Heart left ventricle (tissue), 16 donors: ENCODE results near the gene FNBP1. TPM values are rescaled to one million over a fixed set of nuclear protein-coding genes. Genes with fewer than 3 reads are reported as not detected.
"Not testable (repeated sequence)": the region's sequence is repeated elsewhere in the genome, so short reads cannot be mapped to it uniquely, and the experiment has no call there.

ENCODE experiments used
- ATAC-seq, 4 donors: fragments of 200-7000 bp; cut with Tn5 transposase; one replicate each; pipeline ENCODE4 v1.9.1; 2020 to 2022; ENCODE audit warnings: moderate library complexity in 4 of 4, mild to moderate bottlenecking in 3 of 4, moderate number of reproducible peaks in 1 of 4
- DNase-seq, 5 donors: peaks; one replicate each; pipeline ENCODE4 v3.0.0-alpha.2; 2020
- H3K27ac ChIP-seq, 12 donors: fragments of 200-600 bp; sonication (generic) in 4 of 12; one replicate each; pipeline versions ENCODE4 v1.5.0 to v1.8.0; 2016 to 2022; ENCODE audit warnings: mild to moderate bottlenecking in 2 of 12
- H3K27me3 ChIP-seq, 9 donors: fragments of 200-600 bp; sonication (generic) in 2 of 9; one replicate each; pipeline versions ENCODE4 v1.5.1 to v1.8.0; 2016 to 2022; ENCODE audit warnings: mild to moderate bottlenecking in 3 of 9
- H3K36me3 ChIP-seq, 9 donors: fragments of 200-600 bp; sonication (generic) in 2 of 9; one replicate each; pipeline versions ENCODE4 v1.5.0 to v1.8.0; 2018 to 2022; ENCODE audit warnings: mild to moderate bottlenecking in 2 of 9
- H3K4me1 ChIP-seq, 12 donors: fragments of 200-600 bp; sonication (generic) in 4 of 12; one replicate each; pipeline versions ENCODE4 v1.5.0 to v1.8.0; 2016 to 2022; ENCODE audit warnings: mild to moderate bottlenecking in 3 of 12
- H3K4me3 ChIP-seq, 12 donors: fragments of 200-600 bp; sonication (generic) in 4 of 12; one replicate each; pipeline versions ENCODE4 v1.5.0 to v1.8.0; 2017 to 2022; ENCODE audit warnings: mild to moderate bottlenecking in 9 of 12, moderate library complexity in 4 of 12
- H3K9me3 ChIP-seq, 12 donors: fragments of 200-600 bp; sonication (generic) in 4 of 12; one replicate each; pipeline versions ENCODE4 v1.5.0 to v1.8.0; 2016 to 2022; ENCODE audit warnings: mild to moderate bottlenecking in 1 of 12
- POLR2A ChIP-seq, 2 donors: fragments of 450-650 bp; IDR thresholded peaks; one replicate each; pipeline ENCODE4 v1.6.1; 2017; ENCODE audit warnings: antibody characterized with exemption in 2 of 2, mild to moderate bottlenecking in 2 of 2, moderate library complexity in 2 of 2
- WGBS, 4 donors: extraction: QIAGEN DNeasy Blood & Tissue Kit in 2 of 4; methylation state at CpG; one replicate each; pipeline versions ENCODE4 v1.1.5 to v1.1.7; 2013 to 2018; 5-methylcytosine and 5-hydroxymethylcytosine counted together
- intact Hi-C, 10 donors: fragments of 100-400 bp; cut with DNase I; formaldehyde crosslinking; loops; one replicate each; pipeline versions ENCODE4 v1.11.1 to v1.14.2; 2022
- polyA plus RNA-seq, 2 donors: library from polyadenylated mRNA; stranded (reverse); fragments of 200-250 nt; gene quantifications; one replicate each; pipeline ENCODE4 v1.2.3, GENCODE V29; 2013
- total RNA-seq, 9 donors: library from RNA; depleted of rRNA in 2 of 9; stranded (reverse); fragments of >200 nt in 2 of 9; fragmentation: NEBNext Ultra II Directional in 3 of 9; extraction: Animal tissue kit (Norgen Biotek cat#: 25700) in 3 of 9; gene quantifications; one replicate each; pipeline versions ENCODE4 v1.1.0 to v1.2.4, GENCODE V29; 2016 to 2023
- TF ChIP-seq, protein P1 (sequence below), 12 donors: fragments of 200-600 bp; sonication (generic) in 4 of 12; IDR thresholded peaks; one replicate each; pipeline versions ENCODE4 v1.5.0 to v1.8.0; 2018 to 2022; ENCODE audit warnings: antibody characterized with exemption in 12 of 12, mild to moderate bottlenecking in 5 of 12
- donor health status: ischemic (EF 13 %, LVEDD 7.1; RV severe dilation, severe dysfunction).
- donor health status: healthy with polysubstance abuse.
- donor health status: DM: no; HTN: yes; CAD: no.
- donor health status: DM: no; HTN: no; CAD: no.
- donor health status: ischemic (EF 25% LVEDD 6.9; RV normal size, moderate dysfunction).
- donor health status: ischemic (EF 25% LVEDD 5.7; RV mildly dilated, moderate dysfunction).
- donor health status: healthy.
- donor health status: DM: yes; HTN: yes; CAD: no.
- donor health status: ischemic (EF 35%, LVEDD 5.7; RV mildly dilated, moderate dysfunction).
- donor health status: nonischemic (EF 11% LVEDD 7.7; RV severe dilation, severe dysfunction).
- donor health status: DM: yes; HTN: yes; CAD: no.
- donor health status: PGD.
- donor health status: ischemic (EF 29% LVEDD 5.4; RV normal size, mild dysfunction).
- donor health status: nonischemic (EF 23%, LVEDD 6.1; RV moderate dilation, normal function).

Gene FNBP1
- total and polyA plus RNA-seq, 11 donors, result 6.9 to 47.3 (median 24.1) TPM

DNA sequence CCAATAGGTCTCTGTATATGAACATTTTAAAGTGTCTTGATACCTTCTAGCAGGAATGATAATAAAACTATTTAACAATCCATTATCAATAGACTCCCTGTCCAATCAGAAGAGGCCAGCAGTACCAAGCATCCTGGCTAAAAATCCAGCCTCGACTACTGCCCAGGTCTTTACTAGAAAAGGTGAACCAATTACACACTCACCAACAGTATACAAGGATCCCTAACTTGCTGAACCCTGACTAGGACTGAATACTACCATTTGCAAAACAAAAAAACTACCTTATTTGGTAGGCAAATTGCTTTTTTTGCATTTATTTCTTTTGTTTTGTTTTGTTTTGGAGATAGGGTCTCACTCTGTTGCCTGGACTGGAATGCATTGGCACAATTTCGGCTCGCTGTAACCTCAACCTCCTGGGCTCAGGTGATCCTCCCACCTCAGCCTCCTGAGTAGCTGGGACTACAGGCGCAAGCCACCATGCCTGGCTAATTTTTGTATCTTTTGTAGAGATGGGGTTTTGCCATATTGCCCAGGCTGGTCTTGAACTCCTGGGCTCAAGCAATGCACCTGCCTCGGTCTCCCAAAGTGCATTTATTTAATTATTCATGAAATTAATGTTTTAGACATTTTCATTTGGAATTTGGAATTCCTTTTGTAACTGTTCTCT lies 27.5 kb downstream of the FNBP1 start:
- Histone ChIP-seq H3K4me1 (peaks cover 0 to 34% (median 2%) of the 10 kb centered on the region in 12 donors), H3K27ac (peak overlapping the region in 1 of 12 donors; percentile 62), H3K36me3 (peaks cover 0 to 5% (median 0%) of the 10 kb centered on the region in 9 donors), H3K27me3 (no peaks in the 10 kb centered on the region), H3K9me3 (peaks cover 0 to 19% (median 0%) of the 10 kb centered on the region in 12 donors), H3K4me3 (no peak overlapping the region)
- DNase-seq (no peak), ATAC-seq (no peak)
- 95 to 98% (median 97%) methylated on average over 5 of the region's 5 CpGs for WGBS, 4 donors
- TF ChIP-seq, protein P1, sequence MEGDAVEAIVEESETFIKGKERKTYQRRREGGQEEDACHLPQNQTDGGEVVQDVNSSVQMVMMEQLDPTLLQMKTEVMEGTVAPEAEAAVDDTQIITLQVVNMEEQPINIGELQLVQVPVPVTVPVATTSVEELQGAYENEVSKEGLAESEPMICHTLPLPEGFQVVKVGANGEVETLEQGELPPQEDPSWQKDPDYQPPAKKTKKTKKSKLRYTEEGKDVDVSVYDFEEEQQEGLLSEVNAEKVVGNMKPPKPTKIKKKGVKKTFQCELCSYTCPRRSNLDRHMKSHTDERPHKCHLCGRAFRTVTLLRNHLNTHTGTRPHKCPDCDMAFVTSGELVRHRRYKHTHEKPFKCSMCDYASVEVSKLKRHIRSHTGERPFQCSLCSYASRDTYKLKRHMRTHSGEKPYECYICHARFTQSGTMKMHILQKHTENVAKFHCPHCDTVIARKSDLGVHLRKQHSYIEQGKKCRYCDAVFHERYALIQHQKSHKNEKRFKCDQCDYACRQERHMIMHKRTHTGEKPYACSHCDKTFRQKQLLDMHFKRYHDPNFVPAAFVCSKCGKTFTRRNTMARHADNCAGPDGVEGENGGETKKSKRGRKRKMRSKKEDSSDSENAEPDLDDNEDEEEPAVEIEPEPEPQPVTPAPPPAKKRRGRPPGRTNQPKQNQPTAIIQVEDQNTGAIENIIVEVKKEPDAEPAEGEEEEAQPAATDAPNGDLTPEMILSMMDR (IDR thresholded peaks at IDR 0.05), result no peak
- TF ChIP-seq POLR2A (IDR thresholded peaks at IDR 0.05), result no peak
- intact Hi-C loops, result no loop called here

DNA sequence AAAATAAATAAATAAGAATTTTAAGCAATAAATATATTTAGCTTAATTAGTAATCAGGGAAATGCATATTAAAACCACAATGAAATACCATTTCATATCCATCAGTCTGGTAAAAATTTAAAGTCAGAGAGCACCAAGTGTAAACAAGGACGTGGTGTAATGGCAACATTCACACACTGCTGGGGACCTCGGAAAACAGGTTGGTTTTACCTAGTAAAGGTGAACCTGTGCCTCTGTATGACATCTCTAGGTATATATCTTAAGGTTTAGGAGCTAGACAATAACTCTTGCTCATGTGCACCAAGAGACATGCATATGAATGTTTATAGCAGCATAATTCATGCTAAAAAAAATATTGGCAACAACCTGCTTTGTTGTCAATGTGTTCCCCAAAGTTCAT lies 29.7 kb downstream of the FNBP1 start:
- peaks cover 0 to 47% (median 2%) of the 10 kb centered on the region in 12 donors for H3K4me1 ChIP-seq

DNA sequence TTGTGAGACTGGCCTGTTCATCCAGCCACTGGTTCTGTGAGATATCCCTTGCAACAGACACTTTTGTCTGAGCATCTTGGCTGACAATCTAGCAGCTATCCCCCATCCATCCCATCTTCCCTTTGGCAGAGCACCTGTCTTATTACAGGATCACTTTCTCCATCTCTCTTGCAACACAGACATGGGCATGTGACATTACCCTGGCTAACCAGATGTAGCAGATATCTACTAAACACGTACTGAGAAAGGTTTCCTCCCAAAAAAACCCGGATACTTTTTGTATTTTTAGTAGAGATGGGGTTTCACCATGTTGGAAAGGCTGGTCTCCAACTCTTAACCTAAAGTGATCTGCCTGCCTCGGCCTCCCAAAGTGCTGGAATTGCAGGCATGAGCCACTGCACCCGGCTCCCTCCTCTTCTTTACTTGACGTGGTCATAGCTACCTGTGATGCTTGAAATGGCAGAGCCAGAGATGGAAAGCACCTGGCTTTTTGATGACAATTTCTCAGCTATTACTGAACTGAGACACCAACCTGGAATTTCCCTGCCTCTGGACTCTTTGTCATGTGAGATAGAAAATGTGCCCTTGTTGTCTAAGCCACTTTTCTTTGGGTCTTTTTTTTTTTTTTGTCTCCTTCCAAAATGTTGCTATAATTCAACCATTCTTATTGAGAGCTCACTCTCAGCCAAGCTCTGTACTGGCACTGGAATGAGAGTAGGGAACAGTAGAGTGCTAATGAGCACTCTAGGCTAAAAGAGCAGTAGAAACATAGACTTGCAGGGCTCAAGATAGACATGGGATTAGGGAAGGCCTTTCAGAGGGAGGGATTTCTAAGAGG lies 32.6 kb downstream of the FNBP1 start:
- DNase-seq (no peak), ATAC-seq (no peak)
- WGBS, 4 donors, result 84 to 92% (median 88%) methylated on average over 5 of the region's 5 CpGs
- H3K4me3 ChIP-seq, result no peak overlapping the region
- H3K27me3 ChIP-seq, result no peaks in the 10 kb centered on the region
- no peak for TF ChIP-seq POLR2A (IDR thresholded peaks at IDR 0.05)
- TF ChIP-seq, protein P1 (IDR thresholded peaks at IDR 0.05), result no peak
- peaks cover 0 to 52% (median 0%) of the 10 kb centered on the region in 12 donors for H3K4me1 ChIP-seq
- H3K36me3 ChIP-seq, result no peaks in the 10 kb centered on the region
- intact Hi-C loops, result no loop called here
- H3K9me3 ChIP-seq, result peaks cover 0 to 13% (median 0%) of the 10 kb centered on the region in 12 donors
- peak overlapping the region in 1 of 12 donors; percentile 32 for H3K27ac ChIP-seq

More for the DNA sequence above, 29.7 kb downstream of the FNBP1 start:
- Histone ChIP-seq H3K36me3 (peaks cover 0 to 3% (median 0%) of the 10 kb centered on the region in 9 donors), H3K27ac (no peak overlapping the region), H3K27me3 (no peaks in the 10 kb centered on the region), H3K4me3 (no peak overlapping the region), H3K9me3 (peaks cover 0 to 19% (median 0%) of the 10 kb centered on the region in 12 donors)
- no peak for ATAC-seq
- DNase-seq, result no peak
- TF ChIP-seq, protein P1 (IDR thresholded peaks at IDR 0.05), result no peak
- TF ChIP-seq POLR2A (IDR thresholded peaks at IDR 0.05), result no peak
- 89 to 96% (median 90%) methylated on average over 2 of the region's 2 CpGs for WGBS, 4 donors
- intact Hi-C loops, result no loop called here

DNA sequence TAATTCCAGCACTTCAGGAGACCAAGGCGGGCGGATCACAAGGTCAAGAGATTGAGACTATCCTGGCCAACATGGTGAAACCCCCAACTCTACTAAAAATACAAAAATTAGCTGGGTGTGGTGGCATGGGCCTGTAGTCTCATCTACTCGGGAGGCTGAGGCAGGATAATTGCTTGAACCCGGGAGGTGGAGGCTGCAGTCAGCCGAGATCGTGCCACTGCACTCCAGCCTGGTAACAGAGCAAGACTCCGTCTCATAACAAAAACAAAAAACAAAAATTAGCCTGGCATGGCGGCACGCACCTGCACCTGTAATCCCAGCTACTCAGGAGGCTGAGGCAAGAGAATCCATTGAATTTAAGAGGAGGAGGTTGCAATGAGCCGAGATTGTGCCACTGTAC lies 33.4 kb downstream of the FNBP1 start:
- H3K36me3 ChIP-seq, H3K4me3 ChIP-seq, DNase-seq, intact Hi-C loops, H3K27ac ChIP-seq, ATAC-seq, H3K27me3 ChIP-seq: not testable (repeated sequence)
- Histone ChIP-seq H3K4me1 (peaks cover 0 to 54% (median 0%) of the 10 kb centered on the region in 12 donors), H3K9me3 (peaks cover 0 to 13% (median 0%) of the 10 kb centered on the region in 12 donors)
- 94 to 97% (median 96%) methylated on average over 10 of the region's 10 CpGs for WGBS, 4 donors
